Glutamatergic neuron (in vitro differentiated cells): ENCODE results near the gene ADARB2. TPM values are rescaled to one million over a fixed set of nuclear protein-coding genes. Genes with fewer than 3 reads are reported as not detected.

Source experiments
- DNase-seq: peaks from one replicate; pipeline ENCODE4 v3.0.0; 2022
- H3K27ac Mint-ChIP-seq: one replicate; pipeline ENCODE4 v1.8.0; 2020; ENCODE audit warnings: mild to moderate bottlenecking, mixed read lengths, inconsistent platforms; ENCODE audit not compliant: unreplicated experiment
- H3K27me3 Mint-ChIP-seq: one replicate; pipeline ENCODE4 v1.8.0; 2020; ENCODE audit warnings: mild to moderate bottlenecking, moderate library complexity, mixed read lengths, inconsistent platforms; ENCODE audit not compliant: unreplicated experiment
- H3K36me3 Mint-ChIP-seq: one replicate; pipeline ENCODE4 v1.8.0; 2020; ENCODE audit warnings: mild to moderate bottlenecking, mixed read lengths, inconsistent platforms; ENCODE audit not compliant: unreplicated experiment
- H3K4me1 Mint-ChIP-seq: one replicate; pipeline ENCODE4 v1.8.0; 2020; ENCODE audit warnings: mild to moderate bottlenecking, low read depth, mixed read lengths, inconsistent platforms; ENCODE audit not compliant: unreplicated experiment
- H3K4me3 Mint-ChIP-seq: one replicate; pipeline ENCODE4 v1.8.0; 2020; ENCODE audit warnings: mild to moderate bottlenecking, mixed read lengths, inconsistent platforms; ENCODE audit not compliant: unreplicated experiment
- H3K9me3 Mint-ChIP-seq: one replicate; pipeline ENCODE4 v1.8.0; 2020; ENCODE audit warnings: mild to moderate bottlenecking, moderate library complexity, mixed read lengths, inconsistent platforms; ENCODE audit not compliant: unreplicated experiment
- total RNA-seq: library from RNA; stranded (reverse); fragmentation: NEBNext Ultra II Directional; extraction: Animal tissue kit (Norgen Biotek cat#: 25700); gene quantifications from one replicate; pipeline ENCODE4 v1.2.1, GENCODE V29; 2021; ENCODE audit not compliant: unreplicated experiment
- TF ChIP-seq, protein P1 (sequence below): fragments of 200-600 bp; sonication (generic); IDR thresholded peaks from one replicate; pipeline ENCODE4 v1.5.0; 2021; ENCODE audit not compliant: partially characterized antibody, unreplicated experiment

The ADARB2 gene
- total RNA-seq, 1 donor from 2014 or later = 20.6 TPM

DNA sequence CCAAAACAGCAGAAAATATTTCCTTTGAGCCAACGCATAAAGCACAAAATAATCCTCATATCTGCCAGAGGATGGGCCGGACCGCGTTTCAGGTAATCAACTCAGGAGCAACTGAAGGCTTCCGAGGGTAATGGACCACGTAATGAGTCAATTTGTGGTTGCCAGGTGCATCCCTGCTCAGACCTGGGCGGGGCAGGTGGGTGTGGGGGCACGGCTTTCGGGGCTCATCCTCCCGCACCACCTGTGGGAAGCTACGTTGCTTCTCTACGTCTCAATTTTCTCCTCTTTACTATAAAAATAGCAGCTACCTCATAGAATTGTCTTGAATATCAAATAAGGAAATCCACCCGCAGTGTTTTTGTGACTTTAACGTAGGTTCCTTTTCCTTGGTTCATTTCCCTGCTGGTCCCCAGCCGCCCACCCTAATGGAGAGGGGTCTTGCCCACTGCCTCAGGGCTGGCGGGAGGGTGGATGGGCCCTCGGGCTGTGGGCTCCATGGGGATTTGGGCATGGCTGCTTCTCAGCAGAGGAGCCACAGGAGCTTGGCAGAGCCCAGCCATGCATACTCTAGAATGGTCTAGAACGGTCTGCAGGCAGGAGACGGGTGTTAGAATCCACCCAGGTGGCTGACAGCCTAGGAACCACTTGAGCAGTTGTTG, 324.7 kb downstream of the ADARB2 start:
- Mint-ChIP-seq H3K27ac (no peak overlapping the region), H3K36me3 (peaks cover 4% of the 10 kb centered on the region), H3K27me3 (peaks cover 3% of the 10 kb centered on the region), H3K9me3 (peaks cover 4% of the 10 kb centered on the region), H3K4me1 (peaks cover 4% of the 10 kb centered on the region), H3K4me3 (no peak overlapping the region)
- TF ChIP-seq, protein P1, sequence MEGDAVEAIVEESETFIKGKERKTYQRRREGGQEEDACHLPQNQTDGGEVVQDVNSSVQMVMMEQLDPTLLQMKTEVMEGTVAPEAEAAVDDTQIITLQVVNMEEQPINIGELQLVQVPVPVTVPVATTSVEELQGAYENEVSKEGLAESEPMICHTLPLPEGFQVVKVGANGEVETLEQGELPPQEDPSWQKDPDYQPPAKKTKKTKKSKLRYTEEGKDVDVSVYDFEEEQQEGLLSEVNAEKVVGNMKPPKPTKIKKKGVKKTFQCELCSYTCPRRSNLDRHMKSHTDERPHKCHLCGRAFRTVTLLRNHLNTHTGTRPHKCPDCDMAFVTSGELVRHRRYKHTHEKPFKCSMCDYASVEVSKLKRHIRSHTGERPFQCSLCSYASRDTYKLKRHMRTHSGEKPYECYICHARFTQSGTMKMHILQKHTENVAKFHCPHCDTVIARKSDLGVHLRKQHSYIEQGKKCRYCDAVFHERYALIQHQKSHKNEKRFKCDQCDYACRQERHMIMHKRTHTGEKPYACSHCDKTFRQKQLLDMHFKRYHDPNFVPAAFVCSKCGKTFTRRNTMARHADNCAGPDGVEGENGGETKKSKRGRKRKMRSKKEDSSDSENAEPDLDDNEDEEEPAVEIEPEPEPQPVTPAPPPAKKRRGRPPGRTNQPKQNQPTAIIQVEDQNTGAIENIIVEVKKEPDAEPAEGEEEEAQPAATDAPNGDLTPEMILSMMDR = no peak
- DNase-seq = no peak

DNA sequence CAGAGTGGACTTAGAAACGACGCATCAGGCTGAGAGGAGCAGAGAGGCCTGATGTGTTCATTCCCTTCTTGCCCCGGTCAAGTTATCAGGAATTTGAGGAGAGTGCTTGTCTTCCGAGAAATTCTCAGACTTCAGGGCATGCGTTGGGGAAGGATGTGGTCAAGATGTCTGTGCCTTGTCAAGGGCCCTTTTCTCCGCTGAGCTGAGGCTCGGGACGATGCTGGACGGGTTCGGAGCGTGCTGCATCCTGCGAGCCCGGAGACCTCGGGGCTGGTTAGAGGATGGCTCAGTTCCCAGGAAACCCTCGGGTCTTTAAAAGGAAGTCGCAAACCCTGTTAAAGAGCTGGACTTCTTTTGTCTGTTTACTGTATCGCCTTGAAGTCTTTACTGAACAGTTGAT, 325.4 kb downstream of the ADARB2 start:
- peaks cover 3% of the 10 kb centered on the region for H3K27me3 Mint-ChIP-seq
- H3K4me3 Mint-ChIP-seq = no peak overlapping the region
- DNase-seq = no peak
- H3K4me1 Mint-ChIP-seq = peaks cover 2% of the 10 kb centered on the region
- H3K36me3 Mint-ChIP-seq = peaks cover 4% of the 10 kb centered on the region
- H3K27ac Mint-ChIP-seq = no peak overlapping the region
- TF ChIP-seq, protein P1 = no peak
- peaks cover 4% of the 10 kb centered on the region for H3K9me3 Mint-ChIP-seq

GRCh38 chr10:1411451-1411850, 325.9 kb downstream of the ADARB2 start:
- no peak for DNase-seq
- H3K36me3 Mint-ChIP-seq = peaks cover 4% of the 10 kb centered on the region
- H3K9me3 Mint-ChIP-seq = peaks cover 4% of the 10 kb centered on the region
- H3K4me3 Mint-ChIP-seq = no peak overlapping the region
- no peaks in the 10 kb centered on the region for H3K4me1 Mint-ChIP-seq
- TF ChIP-seq, protein P1 = no peak
- H3K27ac Mint-ChIP-seq = no peak overlapping the region
- peaks cover 3% of the 10 kb centered on the region for H3K27me3 Mint-ChIP-seq

DNA sequence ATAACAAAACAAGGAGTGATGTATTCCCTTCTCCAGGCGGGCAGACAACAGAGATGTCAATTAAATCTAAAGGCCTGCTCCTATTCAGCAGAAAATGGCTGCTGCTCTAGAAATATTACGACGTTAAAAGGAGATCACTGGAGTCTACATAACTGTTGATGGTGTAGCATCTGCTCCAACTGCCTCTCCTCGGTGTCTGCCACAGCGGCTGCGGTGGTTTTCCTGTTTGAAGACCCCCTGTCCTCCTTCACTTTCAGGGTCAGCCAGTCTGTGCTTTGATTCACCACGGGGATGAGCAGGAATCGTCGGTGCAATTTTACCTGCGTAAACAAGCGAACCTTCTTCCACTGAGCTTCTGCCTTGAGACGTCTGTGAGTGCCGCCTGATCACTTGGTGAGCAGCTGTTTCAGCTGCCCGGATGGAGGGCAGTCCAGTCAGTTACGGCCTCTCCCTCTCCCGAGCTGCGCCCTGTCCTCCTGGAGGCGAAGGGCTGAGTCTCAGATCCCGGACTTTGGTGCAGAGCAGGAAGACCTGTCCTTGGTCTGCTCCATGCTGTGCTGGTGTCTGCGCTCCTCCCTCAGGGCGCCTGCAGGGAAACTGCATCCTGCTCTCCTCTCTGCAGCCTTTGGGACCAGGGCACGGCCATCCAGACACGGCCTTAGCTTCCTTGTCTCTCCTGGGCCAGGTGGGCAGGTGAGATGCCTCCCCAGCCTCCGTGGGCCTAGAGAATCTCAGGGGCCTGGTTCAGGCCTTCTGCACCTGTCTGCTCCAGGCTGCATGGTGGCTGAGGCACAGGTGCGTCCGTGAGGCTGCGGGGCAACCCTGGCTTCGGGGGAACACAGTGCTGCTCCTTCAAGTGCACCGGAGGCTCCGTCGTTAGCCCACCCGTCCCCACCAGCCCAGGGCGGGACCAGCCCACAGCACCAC, 326.6 kb downstream of the ADARB2 start:
- Mint-ChIP-seq H3K4me1 (no peaks in the 10 kb centered on the region), H3K27me3 (peaks cover 3% of the 10 kb centered on the region)

More for the DNA sequence above, 326.6 kb downstream of the ADARB2 start:
- no peak overlapping the region for H3K4me3 Mint-ChIP-seq
- TF ChIP-seq, protein P1 = no peak
- no peak for DNase-seq
- peaks cover 4% of the 10 kb centered on the region for H3K9me3 Mint-ChIP-seq
- H3K36me3 Mint-ChIP-seq = peaks cover 4% of the 10 kb centered on the region
- no peak overlapping the region for H3K27ac Mint-ChIP-seq
